Brain pericyte (primary cell): ENCODE results near the gene RPS6KA5.
"Not testable (repeated sequence)": the region's sequence is repeated elsewhere in the genome, so short reads cannot be mapped to it uniquely, and the experiment has no call there.

ENCODE experiments used
- DNase-seq: peaks from one replicate; pipeline ENCODE4 v3.0.0-alpha.2; 2012; ENCODE audit warnings: low read depth, low spot score

RPS6KA5 gene

DNA sequence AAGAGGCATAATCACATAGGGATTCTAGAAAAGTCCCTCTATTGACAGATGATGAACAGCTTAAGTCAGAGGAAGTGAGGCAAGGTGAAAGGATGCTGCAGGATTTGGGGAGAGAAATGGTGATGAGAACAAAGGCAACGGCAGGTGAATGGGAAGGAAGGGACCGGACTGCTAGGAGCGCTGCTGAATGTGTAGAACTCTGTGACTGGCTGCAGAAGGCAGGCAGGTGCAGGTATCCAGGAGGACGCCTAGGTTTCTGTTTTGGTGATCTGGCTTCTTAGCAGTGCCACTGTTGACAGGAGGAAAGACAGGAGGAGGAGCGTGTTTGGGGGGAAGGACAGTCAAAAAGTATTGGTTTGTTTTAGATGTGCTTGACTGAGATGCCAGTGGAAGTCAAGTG, 185.8 kb downstream of the RPS6KA5 start:
- no peak for DNase-seq

DNA sequence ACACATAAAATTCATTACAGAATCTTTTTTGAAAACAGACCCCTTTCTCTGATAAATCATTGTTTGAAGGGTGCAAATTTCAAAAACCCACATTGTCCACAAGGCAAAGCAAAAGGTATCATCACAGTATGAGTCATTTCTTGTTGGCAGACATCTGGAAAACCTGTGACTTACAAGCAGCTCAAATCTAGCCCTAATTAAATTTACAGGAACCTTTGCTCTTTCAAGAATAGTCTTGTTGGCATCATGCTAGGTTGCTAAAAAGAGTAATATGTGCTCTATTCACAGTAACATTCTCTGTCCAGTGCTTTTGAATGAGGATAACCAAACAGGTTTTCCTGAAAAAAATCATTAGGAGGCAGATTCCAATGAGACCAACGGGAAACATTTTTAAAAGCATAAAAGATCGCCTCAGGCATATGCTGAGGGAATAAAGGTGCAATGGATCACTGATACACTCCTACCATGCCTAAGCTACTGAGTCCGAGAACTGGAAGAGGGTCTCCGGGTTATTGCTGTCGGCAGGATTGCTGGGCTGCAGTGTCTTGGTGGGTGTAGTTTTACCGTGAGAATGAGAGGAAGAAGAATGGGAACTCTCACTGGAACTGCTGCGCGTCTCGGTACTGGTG, 188.7 kb downstream of the RPS6KA5 start:
- DNase-seq: no peak

DNA sequence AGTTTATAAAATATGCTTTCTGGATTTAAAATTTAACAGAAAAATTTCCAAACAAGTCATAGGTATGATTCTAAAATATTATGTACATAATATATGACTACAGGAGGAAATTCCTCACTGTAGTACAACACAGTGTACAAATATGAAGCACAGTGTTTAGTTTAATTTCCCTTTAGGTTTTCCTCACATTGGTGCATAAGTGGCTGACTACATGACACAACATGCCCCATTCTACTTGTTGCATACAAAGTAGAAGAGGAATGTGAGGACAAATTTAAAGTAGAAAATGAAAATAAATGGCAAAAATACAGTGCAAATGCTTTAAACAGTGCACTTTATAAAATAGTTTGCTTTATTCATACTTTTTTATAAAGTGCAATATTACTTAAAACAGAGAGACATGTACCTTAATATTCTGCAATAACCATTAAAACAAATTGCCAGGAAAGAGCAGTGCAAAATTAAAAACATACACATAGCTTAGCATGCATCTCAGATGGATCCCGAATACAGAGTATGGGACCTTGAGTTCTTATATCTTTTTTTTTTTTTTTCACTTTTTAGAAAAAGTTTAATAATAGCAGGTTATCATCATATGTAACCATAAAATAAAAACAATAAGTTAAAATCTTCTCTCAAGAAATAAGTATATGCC, 189.4 kb downstream of the RPS6KA5 start:
- DNase-seq: no peak

DNA sequence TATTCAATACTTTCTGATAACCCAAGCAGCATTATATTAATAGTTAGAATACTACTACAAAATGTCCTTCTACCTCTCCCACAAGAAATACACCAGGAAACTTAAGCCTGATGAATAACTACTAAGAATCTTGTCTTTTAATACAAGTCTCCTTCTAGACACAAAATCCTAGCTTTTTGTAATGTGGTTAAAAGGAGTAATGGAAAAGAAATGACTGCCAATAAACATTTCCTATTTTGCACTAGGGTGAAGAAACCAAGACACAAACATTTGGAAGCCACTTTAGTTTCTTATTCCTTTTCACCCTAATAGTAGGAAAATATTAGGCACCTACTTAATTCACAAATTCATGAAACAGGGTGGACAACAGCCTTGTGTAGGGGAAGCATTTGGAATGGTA, 192.9 kb downstream of the RPS6KA5 start:
- no peak for DNase-seq

DNA sequence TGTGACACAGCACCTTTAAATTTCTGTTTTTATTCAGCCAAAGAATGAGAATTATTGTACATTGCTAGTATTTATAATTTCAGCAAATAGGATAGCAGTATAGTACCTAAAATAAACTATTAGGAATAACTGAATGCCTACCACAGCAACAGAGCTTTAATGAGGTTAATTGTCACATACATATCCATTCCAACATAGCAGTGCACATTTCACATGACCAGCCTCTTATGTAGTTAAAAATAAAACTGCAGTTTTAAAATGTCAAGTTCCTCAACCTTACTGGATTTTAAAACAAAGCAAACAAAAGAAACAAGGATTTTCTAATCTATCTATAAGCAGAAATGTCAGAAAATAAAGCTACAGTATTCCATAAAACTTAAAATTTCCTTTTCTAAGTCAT, 193.6 kb downstream of the RPS6KA5 start:
- DNase-seq: no peak

DNA sequence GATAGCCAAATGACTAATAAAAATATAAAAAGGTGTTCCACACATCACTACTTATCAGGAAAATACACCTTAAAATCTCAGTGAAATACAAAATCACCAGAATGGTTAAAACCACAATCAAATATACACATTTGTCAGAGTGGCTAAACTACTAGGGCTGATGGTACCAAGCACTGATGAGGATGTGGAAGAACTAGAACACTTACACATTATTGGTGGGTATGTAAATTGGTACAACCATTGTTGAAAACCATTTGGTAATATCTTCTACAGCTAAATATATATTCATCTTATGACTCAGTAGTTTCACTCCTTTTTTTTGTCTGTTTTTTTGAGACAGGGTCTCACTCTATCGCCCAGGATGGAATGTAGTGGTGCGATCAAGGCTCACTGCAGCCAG, 195.7 kb downstream of the RPS6KA5 start:
- no peak for DNase-seq

DNA sequence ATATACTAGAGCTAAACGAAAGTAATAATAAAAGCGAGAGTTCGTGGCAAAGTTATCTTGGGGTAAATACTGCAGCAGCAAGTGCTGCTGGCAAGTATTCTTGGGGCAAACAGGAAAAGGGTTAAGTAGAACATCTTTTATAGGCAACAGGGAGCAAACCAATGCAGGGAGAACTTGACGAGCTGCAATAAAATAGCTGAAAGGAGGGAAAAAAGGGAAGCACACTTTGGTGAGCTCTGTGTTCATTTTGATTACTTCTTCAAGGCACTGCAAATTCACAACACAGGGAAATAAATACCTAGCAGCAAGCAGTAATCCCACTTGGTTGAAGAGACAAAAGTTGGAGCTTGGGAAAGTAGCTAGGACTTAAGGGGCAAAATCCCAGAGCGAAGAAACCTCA, 201.9 kb downstream of the RPS6KA5 start:
- DNase-seq: no peak

DNA sequence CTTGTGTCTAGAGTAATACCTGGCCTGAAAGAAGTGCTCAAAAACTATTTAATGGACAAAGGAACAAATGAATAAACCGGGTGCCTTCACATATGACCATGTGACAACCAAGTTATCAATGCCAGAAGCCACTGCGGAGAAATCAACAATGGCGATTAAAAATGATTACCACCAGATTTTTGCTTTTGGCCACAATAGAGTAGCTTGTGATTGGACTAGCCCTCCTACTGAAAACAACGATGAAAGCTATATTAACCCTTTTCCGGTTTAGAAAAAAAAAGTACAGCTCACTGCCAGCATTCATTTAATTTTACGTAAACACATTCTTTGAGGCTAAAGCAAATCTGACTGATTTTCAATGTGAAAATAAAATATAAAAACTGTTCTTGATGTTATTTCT, 202.6 kb downstream of the RPS6KA5 start:
- DNase-seq: no peak

DNA sequence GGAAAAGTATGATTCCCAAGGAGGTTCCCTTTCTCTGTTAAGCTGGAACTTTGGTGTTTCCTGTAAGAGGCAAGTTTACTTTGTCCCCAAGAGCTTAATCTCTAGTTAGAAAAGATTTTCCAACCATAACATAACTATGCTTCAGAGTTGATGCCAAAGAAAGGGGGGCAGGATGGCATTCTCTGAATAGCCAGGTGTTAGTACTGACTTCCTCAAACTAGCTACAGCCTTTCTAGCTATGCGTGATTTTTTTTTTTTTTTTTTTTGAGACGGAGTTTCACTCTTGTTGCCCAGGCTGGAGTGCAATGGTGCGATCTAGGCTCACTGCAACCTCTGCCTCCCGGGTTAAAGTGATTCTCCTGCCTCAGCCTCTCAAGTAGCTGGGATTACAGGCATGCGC, 204.3 kb downstream of the RPS6KA5 start:
- DNase-seq: not testable (repeated sequence)

DNA sequence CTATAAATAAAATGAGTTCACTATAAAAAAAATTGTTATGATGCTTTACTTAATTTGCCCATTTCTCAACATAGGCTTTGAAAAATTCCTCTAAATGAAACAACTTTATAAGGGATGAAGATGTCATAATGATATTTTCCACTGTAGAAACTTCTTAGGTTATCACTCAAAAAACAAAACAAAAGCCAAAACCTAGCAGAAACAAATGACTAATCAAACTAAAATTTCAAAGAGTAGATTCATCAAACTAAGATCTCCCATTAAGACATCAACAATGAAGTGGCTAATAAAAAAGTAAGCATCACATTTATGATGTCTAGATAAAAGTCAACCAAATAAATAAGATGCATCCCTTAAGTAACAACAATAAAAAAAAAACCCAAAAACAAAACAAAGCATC, 207.3 kb downstream of the RPS6KA5 start:
- DNase-seq: no peak

DNA sequence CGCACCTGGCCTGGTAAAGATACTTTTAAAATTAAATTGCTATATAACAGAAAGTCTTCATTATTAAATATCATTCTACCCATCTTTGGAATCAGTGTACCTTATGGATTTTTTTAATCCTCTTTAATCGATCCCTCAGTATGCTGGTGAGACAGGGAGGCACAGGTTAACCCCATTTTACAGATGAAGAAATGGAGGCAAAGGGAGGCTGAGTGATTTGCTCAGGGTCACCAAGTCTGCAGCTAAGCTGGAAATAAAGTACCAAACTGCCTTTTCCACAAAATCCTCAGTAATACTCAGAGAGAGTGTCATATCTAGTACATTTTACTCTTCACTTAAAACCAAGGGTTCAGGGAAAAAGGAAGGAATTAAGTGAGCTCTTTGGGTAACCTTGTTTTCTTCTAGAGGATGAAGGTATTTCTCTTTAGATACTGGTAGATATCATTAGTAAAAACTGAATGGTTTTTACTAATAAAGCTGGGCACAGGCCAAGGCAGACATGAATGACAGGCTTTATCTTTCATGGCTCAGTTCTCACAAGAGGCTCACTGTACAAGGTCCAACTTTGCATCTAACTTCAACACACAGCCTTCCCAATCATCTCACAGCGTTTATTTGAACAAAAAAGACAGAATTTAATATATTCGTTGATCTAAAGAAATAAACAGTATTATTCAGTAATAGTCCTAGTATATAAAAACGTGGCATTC, 209.0 kb downstream of the RPS6KA5 start:
- DNase-seq: no peak

DNA sequence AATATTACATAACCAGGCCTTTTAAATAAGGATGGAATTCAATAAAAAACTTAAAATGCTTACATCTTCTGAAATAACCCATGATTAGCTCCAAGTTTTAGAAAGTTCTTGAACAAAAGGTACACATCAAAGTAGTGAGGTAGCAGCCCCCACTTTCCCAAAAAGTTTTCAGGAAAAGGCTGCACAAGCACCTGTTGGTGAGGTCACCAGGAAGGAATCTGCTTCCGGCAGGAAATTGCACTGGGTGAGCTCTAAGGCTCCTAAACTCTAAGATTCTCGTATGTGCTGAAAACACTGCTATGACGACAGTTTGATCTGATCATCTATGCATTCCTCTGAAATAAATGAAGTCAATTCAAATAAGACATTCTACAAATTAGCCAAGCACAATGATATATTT, 210.0 kb downstream of the RPS6KA5 start:
- DNase-seq: no peak

DNA sequence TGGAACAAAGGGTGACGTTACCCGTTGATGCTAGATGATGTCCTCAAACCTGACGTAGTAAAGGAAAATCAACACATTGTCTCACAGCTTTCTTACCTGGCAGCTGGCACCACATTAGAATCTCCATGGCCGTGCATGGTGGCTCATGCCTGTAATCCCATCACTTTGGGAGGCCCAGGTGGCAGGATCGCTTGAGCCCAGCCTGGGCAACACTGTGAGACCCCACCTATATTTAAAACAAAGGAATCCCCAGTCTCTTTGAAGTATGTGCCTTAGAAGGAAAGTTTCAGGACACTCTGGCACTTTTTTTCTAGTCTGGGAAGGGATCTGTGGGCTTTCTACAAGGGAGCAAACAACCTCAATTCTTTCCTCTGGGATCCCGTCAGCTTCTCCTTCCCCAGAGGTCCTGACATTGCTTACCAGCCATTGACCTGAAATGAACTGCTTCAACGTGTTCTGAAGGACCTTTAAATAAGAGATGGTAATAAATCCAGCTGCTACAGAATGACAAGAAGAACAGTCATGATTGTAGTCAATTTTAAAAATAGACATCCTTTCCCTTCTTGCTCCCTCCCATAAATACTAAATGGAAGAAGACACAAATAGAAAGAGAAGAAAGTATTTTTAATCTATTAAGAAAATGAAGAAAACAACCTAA, 210.5 kb downstream of the RPS6KA5 start:
- DNase-seq: no peak

DNA sequence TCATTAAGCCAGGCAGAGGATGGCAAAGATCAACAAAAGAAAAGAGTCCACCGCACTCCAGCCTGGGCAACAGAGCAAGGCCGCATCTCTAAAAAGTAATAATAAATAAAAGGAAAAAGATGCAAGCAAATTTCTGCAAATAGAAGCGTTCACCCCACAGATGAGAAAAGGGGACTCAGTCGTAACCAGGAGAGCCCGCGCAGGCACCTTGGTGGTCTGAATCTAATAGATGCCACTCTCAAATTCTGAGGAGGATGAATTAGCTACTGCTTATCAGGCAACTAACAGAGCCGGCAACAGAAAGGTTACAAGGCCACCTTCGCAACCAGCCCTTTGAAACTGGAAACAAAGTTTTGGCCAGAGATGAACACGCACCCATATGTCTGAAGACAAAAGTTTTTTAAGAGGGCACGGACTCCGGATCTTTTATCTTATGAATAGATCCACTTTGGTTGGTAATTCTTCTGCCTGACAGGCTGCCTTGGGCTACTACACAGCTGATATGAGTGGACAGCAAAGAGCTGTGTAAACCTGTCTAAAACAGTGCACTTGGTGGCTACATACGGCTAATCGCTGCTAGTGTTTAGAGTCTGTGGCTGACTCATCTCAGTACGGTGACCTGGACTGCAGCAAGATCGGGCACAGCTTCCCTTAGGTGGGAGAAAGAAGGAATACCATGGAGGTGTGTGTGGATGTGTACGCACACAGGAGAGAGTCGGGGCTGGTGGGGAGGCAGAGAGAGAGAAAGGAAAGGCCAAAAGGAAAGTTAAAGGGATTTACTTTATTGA, 211.3 kb downstream of the RPS6KA5 start:
- DNase-seq: no peak

DNA sequence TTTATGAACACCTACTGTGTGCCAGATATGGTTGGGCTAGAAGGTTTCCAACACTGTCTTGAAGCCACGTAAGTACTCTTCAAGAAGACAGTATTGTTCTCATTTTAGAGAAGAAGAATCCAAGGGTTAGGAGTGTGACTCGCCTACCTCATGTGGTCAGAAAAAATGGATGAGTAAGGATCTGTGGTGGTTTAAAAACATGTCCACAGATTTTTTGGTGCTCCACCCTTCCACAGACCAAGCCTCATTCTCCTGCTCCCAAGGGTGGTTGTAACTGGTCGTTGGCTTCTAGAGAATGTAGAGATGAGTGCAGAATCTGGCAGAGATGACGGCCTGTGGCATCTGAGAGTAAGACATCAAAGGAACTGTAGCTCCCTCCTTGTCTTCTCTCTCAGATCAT, 213.9 kb downstream of the RPS6KA5 start:
- no peak for DNase-seq

DNA sequence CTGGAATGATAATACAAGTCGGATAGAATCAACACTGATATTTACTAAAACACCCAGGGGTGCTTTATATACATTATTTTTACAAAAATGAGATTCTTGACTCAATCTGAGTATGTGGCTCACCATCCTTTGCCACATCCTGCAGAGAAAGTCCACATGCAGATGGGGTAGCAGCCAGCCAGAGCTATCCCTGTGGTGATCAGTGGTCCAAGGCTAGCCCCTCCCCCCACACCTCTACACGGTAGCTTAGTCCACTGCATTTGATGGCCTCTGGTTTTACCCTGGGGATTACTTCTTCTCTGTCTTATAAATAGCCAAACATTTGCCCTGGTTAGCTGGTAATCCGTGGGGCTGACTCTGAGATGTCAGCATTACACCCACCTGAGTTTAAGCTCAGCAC, 216.1 kb downstream of the RPS6KA5 start:
- no peak for DNase-seq

DNA sequence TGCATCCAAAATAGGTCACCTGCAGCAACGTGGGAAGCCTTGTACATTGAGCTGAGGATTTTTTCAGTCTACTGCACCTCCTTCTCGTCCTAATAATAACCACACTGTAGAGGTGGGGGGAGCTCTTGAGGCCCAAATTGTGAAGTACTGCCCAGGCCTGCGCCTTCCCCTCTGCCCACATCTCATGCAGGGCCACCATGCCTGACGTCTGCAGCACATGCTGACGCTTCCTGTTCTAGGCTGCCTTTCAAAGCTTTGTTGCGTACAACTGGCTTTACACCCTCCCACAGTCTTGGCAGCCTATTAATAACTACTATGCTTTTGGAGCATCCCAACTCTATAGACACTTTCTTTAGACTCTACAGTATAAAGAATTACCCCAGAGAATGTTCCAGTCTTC, 217.7 kb downstream of the RPS6KA5 start:
- DNase-seq: no peak

DNA sequence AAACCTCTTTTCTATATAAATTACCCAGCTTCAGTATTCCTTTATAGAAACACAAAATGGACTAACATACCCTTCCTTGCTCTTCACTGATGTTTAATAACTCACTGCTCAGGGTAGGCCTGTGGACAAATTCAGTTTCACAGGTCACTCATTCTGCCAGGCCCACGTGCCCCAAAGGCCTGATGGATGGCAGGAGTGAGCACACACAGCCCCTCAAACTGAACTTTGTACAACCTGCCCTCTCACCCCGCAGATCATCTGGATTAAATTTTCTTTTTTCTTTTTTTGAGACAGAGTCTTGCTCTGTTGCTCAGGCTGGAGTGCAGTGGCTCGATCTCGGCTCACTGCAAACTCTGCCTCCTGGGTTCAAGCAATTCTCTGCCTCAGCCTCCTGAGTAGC, 219.8 kb downstream of the RPS6KA5 start:
- not testable (repeated sequence) for DNase-seq

DNA sequence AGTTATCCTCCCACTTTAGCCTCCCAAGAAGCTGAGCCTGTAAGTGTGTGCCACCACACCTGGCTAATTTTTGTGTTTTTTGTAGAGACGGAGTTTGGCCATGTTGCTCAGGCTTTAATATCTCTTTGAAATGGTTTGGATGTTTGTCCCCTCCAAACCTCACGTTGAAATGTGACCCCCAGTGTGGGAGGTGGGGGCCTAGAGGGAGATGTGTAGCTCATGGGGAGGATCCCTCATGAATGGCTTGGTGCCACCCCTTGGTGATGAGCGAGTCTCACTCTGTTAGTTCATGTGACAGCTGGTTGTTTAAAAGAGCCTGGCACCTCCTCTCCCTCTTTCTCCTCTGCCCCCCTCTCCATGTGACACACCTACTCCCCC, 220.6 kb downstream of the RPS6KA5 start:
- no peak for DNase-seq

DNA sequence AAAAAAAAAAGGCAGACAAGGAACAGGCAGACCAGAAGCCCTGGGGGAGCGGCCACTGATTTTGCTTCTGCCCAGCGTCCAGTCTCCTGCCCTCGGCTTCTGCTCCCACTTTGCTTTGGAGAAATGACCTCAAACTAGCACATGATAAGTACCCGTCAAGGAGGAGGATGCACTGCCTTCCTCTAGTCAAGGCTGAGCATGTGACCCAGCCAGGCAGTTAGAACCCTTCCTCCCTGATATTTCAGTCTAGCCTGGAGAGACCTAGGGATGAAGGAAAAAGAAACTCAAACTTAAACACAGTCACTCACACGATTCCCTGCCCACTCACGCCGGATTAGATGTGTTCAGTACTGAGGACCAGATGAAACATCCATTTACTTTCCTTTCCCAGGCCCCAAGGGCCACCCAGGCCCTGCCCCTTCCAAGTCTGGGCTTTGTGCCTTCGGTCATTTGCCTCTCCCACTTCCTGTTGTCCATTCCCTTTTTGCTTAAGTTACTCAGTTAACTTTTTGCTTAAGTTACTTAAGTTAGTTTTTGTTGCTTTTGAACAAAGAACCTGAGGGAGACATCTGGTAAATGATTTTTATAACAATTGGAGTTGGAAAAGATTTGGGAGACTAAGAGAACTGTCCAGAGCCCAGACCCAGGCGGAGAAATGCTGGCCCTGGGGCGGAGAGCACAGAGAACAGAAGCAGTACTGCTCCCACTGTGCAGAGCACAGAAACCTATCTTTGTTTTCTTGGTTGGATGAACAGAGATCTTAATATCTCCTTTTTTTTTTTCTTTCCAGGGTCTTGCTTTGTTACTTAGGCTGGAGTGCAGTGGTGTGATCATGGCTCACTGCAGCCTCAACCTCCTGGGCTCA, 221.2 kb downstream of the RPS6KA5 start:
- no peak for DNase-seq

DNA sequence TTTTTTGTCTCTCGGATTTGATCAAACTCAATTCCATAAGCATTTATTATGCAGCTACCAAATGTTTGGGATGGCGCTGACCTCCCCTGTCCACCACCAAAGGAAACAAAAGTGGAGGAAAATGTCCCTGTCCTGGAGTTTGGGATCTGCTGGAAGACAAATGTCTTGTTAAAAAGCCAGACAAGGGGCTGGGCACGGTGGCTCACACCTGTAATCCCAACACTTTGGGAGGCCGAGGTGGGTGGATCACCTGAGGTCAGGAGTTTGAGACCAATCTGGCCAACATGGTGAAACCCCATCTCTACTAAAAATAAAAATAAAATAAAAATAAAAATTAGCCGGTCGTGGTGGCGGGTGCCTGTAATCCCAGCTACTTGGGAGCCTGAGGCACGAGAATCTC, 221.9 kb downstream of the RPS6KA5 start:
- not testable (repeated sequence) for DNase-seq
